Measurements from ENCODE around the gene BMP6.

- TF ChIP-seq CTCF (IDR thresholded peaks at IDR 0.05) (no peak), POLR2A (IDR thresholded peaks at IDR 0.05) (no peak)
These were observed 22.7 kb upstream of the BMP6 start for GRCh38 chr6:7703148-7703680.

All from esophagus squamous epithelium (tissue), 4 donors.